HepG2 (cell line): ENCODE measurements around the gene COMT. TPM values are rescaled to one million over a fixed set of nuclear protein-coding genes. Genes with fewer than 3 reads are reported as not detected.

Experiments
- EZH2 ChIP-seq: conservative IDR thresholded peaks from 2 replicates; pipeline ENCODE4 v1.6.1; 2012; ENCODE audit warnings: mild to moderate bottlenecking, low read depth, low read length, moderate library complexity
- ISX ChIP-seq: sonication (generic); formaldehyde crosslinking; conservative IDR thresholded peaks from 2 replicates; pipeline ENCODE4 v1.5.0; 2020; ENCODE audit warnings: missing genetic modification reagents
- MED1 ChIP-seq: sonication (generic); formaldehyde crosslinking; IDR thresholded peaks from 2 replicates; pipeline ENCODE4 v1.4.0; 2020; ENCODE audit warnings: missing genetic modification reagents
- MYNN ChIP-seq: sonication (generic); formaldehyde crosslinking; IDR thresholded peaks from 2 replicates; pipeline ENCODE4 v1.4.0; 2020; ENCODE audit warnings: mild to moderate bottlenecking, low read depth, missing genetic modification reagents
- NFE2L2 ChIP-seq: fragments of 150-350 bp; IDR thresholded peaks from 2 replicates; pipeline ENCODE4 v1.6.1; 2014; ENCODE audit warnings: low read length
- SOX13 ChIP-seq, 3 experiments: fragments of 450-650 bp in 1 of 3; sonication (generic) in 1 of 3; formaldehyde crosslinking in 1 of 3; IDR thresholded peaks in 2 of 3; conservative IDR thresholded peaks in 1 of 3; 2 replicates each; pipeline versions ENCODE4 v1.5.0 to v1.6.1; 2016 to 2020; ENCODE audit warnings: antibody characterized with exemption in 1 of 3, mild to moderate bottlenecking in 1 of 3, missing compliant biosample characterization in 1 of 3, missing genetic modification reagents in 1 of 3, moderate library complexity in 1 of 3
- ZFP62 ChIP-seq: sonication (generic); formaldehyde crosslinking; IDR thresholded peaks from 2 replicates; pipeline ENCODE4 v1.4.0; 2020; ENCODE audit warnings: missing genetic modification reagents
- ZFYVE20 ChIP-seq: sonication (generic); formaldehyde crosslinking; IDR thresholded peaks from 2 replicates; pipeline ENCODE4 v1.8.0; 2023; ENCODE audit warnings: low read depth, mild to moderate bottlenecking, moderate library complexity, missing genetic modification reagents, borderline replicate concordance
- ZNF12 ChIP-seq: sonication (generic); formaldehyde crosslinking; IDR thresholded peaks from 2 replicates; pipeline ENCODE4 v1.5.0; 2020; ENCODE audit warnings: missing genetic modification reagents
- ZNF781 ChIP-seq: sonication (generic); formaldehyde crosslinking; IDR thresholded peaks from 2 replicates; pipeline ENCODE4 v1.5.1; 2020; ENCODE audit warnings: borderline replicate concordance, mild to moderate bottlenecking, missing genetic modification reagents; ENCODE audit errors: not compliant biosample characterization
- ZSCAN25 ChIP-seq: sonication (generic); formaldehyde crosslinking; IDR thresholded peaks from 2 replicates; pipeline ENCODE4 v1.8.0; 2022; ENCODE audit warnings: mild to moderate bottlenecking, missing genetic modification reagents
- polyA plus RNA-seq, 8 experiments: library from polyadenylated mRNA; depleted of rRNA in 3 of 8; stranded (reverse) in 7 of 8; unstranded in 1 of 8; fragments of >200 nt; fragmentation: Illumina TruSeq in 4 of 8; extraction: Trizol in 4 of 8; gene quantifications; 2 replicates each; pipeline versions ENCODE4 v1.2.1 to v1.2.3, GENCODE V29; 2011 to 2016; ENCODE audit warnings: low read depth in 4 of 8, missing spikeins in 1 of 8, mixed read lengths in 1 of 8; ENCODE audit not compliant: insufficient read depth in 1 of 8
- total RNA-seq, 5 experiments: library from RNA; depleted of rRNA; stranded (reverse); fragments of >200 nt; fragmentation: Illumina TruSeq; extraction: Trizol; gene quantifications; 2 replicates each; pipeline ENCODE4 v1.2.3, GENCODE V29; 2016; ENCODE audit warnings: low read depth in 1 of 5
- TF ChIP-seq, protein P1 (sequence below): IDR thresholded peaks from 2 replicates; pipeline ENCODE4 v1.6.1; 2016; ENCODE audit warnings: missing compliant biosample characterization, missing genetic modification reagents, borderline replicate concordance
- TF ChIP-seq, protein P2 (sequence below): sonication (generic); formaldehyde crosslinking; IDR thresholded peaks from 2 replicates; pipeline ENCODE4 v1.4.0; 2020; ENCODE audit warnings: mild to moderate bottlenecking, missing genetic modification reagents
- TF ChIP-seq, protein P3 (sequence below): sonication (generic); formaldehyde crosslinking; IDR thresholded peaks from 2 replicates; pipeline ENCODE4 v1.4.0; 2020; ENCODE audit warnings: missing genetic modification reagents, borderline replicate concordance
- TF ChIP-seq, protein P4 (sequence below): sonication (generic); formaldehyde crosslinking; IDR thresholded peaks from 2 replicates; pipeline ENCODE4 v1.5.0; 2020; ENCODE audit warnings: mild to moderate bottlenecking, missing genetic modification reagents, borderline replicate concordance

COMT gene
- total and polyA plus RNA-seq, 2 of the 13 experiments (the other 11 are each of a cell fraction or from before 2014, with no cell fraction given): 156 to 162 TPM

DNA sequence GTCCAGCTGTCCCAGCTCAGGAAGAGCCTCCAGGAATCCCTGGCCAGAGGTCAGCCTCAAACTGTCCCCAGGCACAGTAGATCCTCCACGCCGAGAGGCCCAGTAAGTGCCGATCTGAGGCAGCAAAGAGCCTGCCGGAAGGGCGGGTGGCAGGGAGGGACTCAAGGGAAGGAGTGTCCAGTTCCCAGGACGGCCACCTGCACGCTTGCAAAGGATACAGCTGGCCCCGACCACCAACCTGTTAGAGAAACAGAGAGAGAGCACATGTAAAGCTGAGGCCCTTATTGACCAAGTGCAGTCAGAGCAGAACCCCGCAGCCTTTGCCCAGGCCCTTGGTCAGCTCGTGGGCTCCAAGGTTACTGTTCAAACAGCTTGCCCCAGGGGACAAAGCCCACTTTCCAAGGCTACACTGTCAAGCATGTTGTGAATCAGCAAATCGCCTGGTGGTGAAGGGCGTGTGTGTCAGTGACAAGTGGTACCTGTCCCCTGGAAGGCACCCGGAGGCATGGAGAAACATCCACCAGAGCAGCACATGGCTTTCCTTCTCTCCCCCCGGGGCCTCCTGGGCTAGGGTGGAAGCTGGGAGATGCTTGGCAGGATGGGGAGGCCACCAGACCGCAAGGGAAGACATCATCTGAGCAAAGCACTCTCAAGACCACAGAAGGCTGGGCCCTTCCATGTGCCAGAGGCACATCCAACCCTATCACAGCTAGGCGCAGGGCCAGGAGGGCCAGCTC lies 42.6 kb upstream of the COMT start (continued):
- TF ChIP-seq, protein P1, sequence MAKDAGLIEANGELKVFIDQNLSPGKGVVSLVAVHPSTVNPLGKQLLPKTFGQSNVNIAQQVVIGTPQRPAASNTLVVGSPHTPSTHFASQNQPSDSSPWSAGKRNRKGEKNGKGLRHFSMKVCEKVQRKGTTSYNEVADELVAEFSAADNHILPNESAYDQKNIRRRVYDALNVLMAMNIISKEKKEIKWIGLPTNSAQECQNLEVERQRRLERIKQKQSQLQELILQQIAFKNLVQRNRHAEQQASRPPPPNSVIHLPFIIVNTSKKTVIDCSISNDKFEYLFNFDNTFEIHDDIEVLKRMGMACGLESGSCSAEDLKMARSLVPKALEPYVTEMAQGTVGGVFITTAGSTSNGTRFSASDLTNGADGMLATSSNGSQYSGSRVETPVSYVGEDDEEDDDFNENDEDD: no peak
- TF ChIP-seq SOX13 (IDR thresholded peaks at IDR 0.05) (no peak), SOX13 (CRISPR knock-in tag; conservative IDR thresholded peaks at IDR 0.05 in 1 of 2, IDR thresholded peaks at IDR 0.05 in 1 of 2) (peak in 1 of 2 experiments; percentile 52; a peak in 1 of 4 replicates), ZFYVE20 (CRISPR knock-in tag) (no peak), MED1 (CRISPR knock-in tag) (peak; percentile 64), ZNF12 (no peak), ISX (no peak), NFE2L2 (no peak), MYNN (CRISPR knock-in tag) (no peak), ZSCAN25 (CRISPR knock-in tag) (no peak), ZFP62 (CRISPR knock-in tag) (no peak), ZNF781 (CRISPR knock-in tag) (no peak), EZH2 (no peak)
- TF ChIP-seq, protein P2, sequence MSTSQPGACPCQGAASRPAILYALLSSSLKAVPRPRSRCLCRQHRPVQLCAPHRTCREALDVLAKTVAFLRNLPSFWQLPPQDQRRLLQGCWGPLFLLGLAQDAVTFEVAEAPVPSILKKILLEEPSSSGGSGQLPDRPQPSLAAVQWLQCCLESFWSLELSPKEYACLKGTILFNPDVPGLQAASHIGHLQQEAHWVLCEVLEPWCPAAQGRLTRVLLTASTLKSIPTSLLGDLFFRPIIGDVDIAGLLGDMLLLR (CRISPR knock-in tag): no peak
- TF ChIP-seq, protein P3, sequence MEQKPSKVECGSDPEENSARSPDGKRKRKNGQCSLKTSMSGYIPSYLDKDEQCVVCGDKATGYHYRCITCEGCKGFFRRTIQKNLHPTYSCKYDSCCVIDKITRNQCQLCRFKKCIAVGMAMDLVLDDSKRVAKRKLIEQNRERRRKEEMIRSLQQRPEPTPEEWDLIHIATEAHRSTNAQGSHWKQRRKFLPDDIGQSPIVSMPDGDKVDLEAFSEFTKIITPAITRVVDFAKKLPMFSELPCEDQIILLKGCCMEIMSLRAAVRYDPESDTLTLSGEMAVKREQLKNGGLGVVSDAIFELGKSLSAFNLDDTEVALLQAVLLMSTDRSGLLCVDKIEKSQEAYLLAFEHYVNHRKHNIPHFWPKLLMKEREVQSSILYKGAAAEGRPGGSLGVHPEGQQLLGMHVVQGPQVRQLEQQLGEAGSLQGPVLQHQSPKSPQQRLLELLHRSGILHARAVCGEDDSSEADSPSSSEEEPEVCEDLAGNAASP (CRISPR knock-in tag): peak; percentile 24; the same call in 1 of the 2 replicates
- TF ChIP-seq, protein P4, sequence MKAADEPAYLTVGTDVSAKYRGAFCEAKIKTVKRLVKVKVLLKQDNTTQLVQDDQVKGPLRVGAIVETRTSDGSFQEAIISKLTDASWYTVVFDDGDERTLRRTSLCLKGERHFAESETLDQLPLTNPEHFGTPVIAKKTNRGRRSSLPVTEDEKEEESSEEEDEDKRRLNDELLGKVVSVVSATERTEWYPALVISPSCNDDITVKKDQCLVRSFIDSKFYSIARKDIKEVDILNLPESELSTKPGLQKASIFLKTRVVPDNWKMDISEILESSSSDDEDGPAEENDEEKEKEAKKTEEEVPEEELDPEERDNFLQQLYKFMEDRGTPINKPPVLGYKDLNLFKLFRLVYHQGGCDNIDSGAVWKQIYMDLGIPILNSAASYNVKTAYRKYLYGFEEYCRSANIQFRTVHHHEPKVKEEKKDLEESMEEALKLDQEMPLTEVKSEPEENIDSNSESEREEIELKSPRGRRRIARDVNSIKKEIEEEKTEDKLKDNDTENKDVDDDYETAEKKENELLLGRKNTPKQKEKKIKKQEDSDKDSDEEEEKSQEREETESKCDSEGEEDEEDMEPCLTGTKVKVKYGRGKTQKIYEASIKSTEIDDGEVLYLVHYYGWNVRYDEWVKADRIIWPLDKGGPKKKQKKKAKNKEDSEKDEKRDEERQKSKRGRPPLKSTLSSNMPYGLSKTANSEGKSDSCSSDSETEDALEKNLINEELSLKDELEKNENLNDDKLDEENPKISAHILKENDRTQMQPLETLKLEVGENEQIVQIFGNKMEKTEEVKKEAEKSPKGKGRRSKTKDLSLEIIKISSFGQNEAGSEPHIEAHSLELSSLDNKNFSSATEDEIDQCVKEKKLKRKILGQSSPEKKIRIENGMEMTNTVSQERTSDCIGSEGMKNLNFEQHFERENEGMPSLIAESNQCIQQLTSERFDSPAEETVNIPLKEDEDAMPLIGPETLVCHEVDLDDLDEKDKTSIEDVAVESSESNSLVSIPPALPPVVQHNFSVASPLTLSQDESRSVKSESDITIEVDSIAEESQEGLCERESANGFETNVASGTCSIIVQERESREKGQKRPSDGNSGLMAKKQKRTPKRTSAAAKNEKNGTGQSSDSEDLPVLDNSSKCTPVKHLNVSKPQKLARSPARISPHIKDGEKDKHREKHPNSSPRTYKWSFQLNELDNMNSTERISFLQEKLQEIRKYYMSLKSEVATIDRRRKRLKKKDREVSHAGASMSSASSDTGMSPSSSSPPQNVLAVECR: peak; percentile 54; the same call in 1 of the 2 replicates
